ENCODE data around the gene BIRC7. TPM values are rescaled to one million over a fixed set of nuclear protein-coding genes. Genes with fewer than 3 reads are reported as not detected.
"Not testable (repeated sequence)": the region's sequence is repeated elsewhere in the genome, so short reads cannot be mapped to it uniquely, and the experiment has no call there.

The BIRC7 gene
- total RNA-seq, 1 experiment from 2014 or later, result 0.10 TPM

DNA sequence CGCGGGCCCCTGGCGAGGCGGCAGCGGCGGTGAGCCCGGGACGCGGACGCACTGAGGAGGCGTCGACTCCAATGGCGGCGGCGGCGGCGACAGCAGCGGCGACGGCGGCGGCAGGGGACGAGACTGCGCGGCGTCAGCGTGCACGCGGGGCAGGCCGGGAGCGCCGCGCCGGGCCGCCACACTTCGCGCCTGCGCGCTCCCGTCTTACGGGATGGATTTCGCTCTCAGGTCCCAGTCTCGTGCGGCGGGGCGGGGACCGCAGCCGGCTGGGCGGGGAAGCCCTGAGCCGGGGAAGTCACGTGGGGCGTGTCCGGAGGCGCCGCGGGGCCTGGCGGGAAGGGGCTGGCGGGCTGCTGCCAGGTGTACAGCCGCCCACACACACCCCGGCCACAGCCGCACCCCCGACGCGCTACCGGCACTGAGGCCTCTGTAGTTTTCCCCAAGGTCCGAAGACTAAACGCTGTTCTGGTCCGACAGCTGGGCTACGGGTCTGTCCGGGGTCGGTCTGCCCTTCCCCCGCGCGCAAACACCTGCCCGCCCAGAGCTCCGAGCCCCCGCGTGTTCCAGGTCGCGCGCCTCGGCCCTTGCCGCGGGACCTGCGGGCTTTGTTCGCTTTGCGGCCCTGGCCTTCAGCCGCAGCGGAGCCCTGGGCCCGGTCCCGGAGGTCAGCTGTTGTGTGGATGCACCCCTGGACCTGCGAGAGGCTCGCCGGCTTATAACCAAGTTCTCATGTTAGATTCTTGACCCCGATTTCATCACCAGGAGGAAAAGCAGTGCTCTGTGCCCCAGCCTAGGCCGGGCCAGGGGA lies 19.5 kb upstream of the BIRC7 start, which contains the start of gene YTHDF1:
Gene YTHDF1, minus strand, starts transcription at position 91 of the 808 bp plus-strand sequence. CDS start 239 bp downstream, outside the sequence.
- H3K36me3 ChIP-seq, result peaks cover 37% of the 10 kb centered on the region
- no peaks in the 10 kb centered on the region for H3K9me3 ChIP-seq (replicated peaks)
- H3K27me3 ChIP-seq, result peaks cover 14% of the 10 kb centered on the region

DNA sequence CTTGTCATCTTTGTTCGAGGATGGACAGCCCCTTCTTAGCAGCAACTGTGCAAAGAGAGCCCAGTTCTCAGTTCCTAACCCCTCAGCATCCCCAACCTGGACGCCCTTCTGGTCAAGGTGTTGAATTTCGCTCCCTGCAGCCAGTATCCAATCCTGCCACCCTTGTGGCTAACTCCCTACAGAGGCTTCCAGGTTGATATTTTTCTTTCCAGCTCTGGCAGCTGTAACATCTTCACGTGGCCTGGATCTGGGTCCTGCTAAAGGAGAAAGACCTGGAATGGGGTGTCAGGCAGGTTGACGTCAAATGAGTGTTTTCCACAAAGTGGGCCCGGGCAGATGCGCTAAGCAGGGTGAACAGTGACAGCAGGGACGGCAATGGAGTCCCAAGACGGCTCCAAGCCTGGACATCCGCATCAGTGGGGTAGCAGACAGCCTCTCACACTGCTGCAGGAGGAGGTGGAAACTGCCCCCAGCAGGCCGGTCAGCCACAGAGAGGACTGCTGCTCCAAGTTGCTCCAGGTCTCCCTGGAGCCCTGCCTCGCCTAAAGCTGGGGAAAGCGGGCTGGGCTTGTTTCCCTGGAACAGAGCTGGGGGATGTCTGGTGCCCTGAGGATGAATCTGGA lies 18.7 kb upstream of the BIRC7 start:
- Histone ChIP-seq H3K27me3 (peaks cover 18% of the 10 kb centered on the region), H3K4me1 (peaks cover 21% of the 10 kb centered on the region), H3K27ac (no peak overlapping the region), H3K9me3 (replicated peaks) (no peaks in the 10 kb centered on the region), H3K4me3 (peak overlapping the region; percentile 94), H3K36me3 (peaks cover 30% of the 10 kb centered on the region)
- DNase-seq, result peak in 1 of 2 experiments; percentile 44

More for the DNA sequence above, 19.5 kb upstream of the BIRC7 start, which contains the start of gene YTHDF1:
- Histone ChIP-seq H3K4me3 (peak within 1 kb of the TSS; percentile 94), H3K27ac (peak within 1 kb of the TSS; percentile 26; the same call in 1 of the 2 replicates), H3K4me1 (peaks cover 21% of the 10 kb centered on the region)
- peak; percentile 100 for DNase-seq

DNA sequence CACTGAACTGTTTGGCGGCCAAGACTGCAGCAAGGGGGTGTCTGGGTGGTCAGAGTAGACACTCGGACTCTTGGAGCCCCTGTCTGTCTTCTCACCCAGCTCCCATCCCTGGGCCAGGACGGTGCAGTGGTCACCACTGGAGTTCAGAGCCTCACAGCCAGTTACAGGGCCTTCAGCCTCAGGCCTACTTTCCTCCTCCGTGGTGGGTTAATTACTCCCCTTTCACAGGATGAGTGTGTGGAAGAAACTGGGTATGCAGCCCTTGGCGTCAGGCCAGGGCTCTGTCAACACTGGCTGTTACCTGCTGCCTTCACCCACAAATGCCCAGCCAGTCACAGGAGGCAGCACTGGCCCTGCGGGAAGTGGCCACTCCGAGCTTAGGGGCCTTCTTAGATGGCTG lies 18.0 kb upstream of the BIRC7 start:
- peaks cover 21% of the 10 kb centered on the region for H3K4me1 ChIP-seq
- peaks cover 22% of the 10 kb centered on the region for H3K27me3 ChIP-seq
- H3K9me3 ChIP-seq (replicated peaks), result no peaks in the 10 kb centered on the region

DNA sequence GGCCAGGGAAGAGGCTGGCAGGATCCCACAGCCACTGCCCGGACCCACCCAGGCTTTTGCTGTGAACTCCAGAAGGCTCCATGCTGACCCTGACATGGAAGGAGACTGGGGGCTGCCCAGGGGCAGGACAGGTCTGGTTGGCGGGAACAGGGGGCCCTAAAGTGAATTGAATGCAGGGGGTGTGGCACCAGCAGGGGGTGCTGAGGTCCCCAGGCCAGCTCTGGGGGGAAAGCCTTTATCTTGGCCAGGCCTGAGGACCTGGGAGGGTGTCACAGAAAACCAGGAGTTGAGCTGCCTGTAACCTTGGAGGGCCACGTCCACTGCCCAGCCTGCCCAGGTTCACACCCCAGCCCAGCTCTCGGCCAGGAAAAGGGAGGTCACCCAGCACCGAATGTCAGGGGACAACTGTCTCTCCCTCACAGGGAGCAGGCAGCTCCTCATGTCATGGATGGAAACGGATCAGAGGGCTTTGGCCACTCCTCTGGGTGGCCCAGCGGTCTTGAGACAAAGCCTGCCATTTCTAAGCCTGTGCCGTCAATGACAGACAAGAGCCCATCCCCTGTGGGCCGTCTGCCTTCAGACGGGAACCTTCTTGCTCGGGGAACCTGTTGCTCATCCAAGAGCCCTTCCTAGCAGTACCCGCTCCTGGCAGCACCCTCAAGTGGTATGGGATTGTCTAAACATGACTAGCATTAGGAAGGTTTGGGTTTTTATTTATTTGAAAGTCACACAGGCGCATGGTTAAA lies 16.8 kb upstream of the BIRC7 start:
- Histone ChIP-seq H3K4me3 (no peak overlapping the region), H3K27me3 (peaks cover 22% of the 10 kb centered on the region), H3K4me1 (peaks cover 22% of the 10 kb centered on the region), H3K9me3 (replicated peaks) (no peaks in the 10 kb centered on the region), H3K36me3 (peaks cover 11% of the 10 kb centered on the region), H3K27ac (no peak overlapping the region)
- no peak for DNase-seq

More for the DNA sequence above, 18.0 kb upstream of the BIRC7 start:
- Histone ChIP-seq H3K4me3 (no peak overlapping the region), H3K36me3 (peaks cover 23% of the 10 kb centered on the region), H3K27ac (no peak overlapping the region)
- no peak for DNase-seq

DNA sequence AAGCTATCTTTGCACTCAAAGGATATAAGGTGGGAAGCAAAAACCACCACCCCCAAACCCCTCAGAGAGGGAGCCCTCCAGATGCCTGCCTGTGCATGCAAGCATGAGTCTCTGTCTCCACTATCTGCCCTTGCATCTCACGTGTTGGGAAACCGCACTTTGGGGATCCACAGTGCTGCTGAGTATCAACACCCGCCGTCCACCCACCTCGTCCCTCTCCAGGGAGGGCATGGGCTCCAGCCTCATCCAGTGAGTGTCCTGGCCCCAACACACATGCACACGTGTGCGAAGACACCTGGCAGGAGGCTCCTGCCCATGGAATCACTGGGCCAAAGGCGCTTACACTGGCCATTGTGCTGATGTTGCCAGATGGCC lies 16.3 kb upstream of the BIRC7 start:
- peaks cover 22% of the 10 kb centered on the region for H3K27me3 ChIP-seq
- H3K9me3 ChIP-seq (replicated peaks), result no peaks in the 10 kb centered on the region
- peaks cover 5% of the 10 kb centered on the region for H3K36me3 ChIP-seq
- no peak overlapping the region for H3K4me3 ChIP-seq
- H3K27ac ChIP-seq, result no peak overlapping the region
- no peak for DNase-seq
- H3K4me1 ChIP-seq, result peaks cover 22% of the 10 kb centered on the region

DNA sequence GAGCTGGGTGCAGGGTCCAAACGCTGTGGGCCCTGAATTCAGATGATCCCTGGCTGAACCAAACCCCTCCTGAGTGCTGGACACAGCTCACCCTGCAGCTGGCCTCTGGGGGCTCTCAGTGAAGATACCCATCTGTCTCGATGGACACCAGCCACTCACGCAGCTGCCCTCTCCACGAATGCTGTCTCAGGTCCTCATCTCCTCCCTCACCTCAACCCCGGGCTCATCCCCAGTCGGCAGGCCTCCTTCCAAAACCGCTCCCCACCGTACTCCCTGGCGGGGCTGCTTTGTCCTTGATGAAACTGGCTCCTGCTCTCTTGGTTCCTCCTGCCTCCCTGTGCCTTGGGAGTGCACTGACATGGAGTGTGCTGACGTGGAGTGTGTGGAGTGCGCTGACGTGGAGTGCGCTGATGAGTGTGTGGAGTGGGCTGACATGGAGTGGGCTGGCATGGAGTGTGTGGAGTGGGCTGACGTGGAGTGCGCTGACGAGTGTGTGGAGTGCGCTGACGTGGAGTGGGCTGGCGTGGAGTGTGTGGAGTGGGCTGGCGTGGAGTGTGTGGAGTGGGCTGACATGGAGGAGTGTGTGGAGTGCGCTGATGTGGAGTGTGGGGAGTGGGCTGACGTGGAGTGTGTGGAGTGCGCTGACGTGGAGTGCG lies 15.7 kb upstream of the BIRC7 start:
- Histone ChIP-seq H3K36me3 (no peaks in the 10 kb centered on the region), H3K4me1 (peaks cover 22% of the 10 kb centered on the region), H3K27ac (no peak overlapping the region), H3K27me3 (peaks cover 22% of the 10 kb centered on the region), H3K9me3 (replicated peaks) (no peaks in the 10 kb centered on the region), H3K4me3 (no peak overlapping the region)
- no peak for DNase-seq

DNA sequence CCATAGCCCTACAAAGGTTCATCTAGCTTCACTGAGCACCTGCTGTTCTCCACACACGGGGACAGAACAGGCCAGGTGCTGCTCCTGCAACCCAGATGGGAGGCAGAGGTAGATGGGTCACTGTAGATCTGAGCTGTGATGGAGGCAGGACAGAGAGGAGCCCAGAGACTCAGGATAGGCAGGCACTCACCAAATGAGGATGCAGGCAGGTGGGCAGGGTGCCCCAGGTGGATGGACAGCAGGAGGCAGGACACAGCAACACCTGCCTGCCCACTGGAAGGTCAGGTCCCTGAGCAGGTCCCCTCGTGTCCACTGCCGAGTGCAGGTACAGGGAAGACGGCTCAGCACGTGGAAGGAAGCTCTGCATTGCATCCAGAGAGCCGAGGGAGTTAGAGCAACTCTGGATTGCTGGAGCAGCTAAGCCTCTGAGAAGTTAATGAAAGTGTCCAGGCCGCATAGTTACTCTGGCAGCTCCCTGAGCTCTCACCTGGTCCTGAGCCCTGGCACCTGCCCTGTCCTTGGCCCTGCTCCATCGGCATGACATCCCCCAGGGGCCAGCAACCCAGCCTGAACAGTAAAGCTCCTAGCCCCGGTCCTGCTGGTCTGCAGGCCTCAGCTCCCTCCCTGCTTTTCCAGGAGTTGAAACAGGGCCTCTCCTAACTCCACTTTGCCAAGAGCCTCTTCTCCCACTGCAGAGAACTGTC lies 14.9 kb upstream of the BIRC7 start:
- no peaks in the 10 kb centered on the region for H3K9me3 ChIP-seq (replicated peaks)
- no peaks in the 10 kb centered on the region for H3K36me3 ChIP-seq
- H3K27ac ChIP-seq, result no peak overlapping the region
- peaks cover 22% of the 10 kb centered on the region for H3K27me3 ChIP-seq
- no peak overlapping the region for H3K4me3 ChIP-seq
- no peak for DNase-seq
- peaks cover 31% of the 10 kb centered on the region for H3K4me1 ChIP-seq

DNA sequence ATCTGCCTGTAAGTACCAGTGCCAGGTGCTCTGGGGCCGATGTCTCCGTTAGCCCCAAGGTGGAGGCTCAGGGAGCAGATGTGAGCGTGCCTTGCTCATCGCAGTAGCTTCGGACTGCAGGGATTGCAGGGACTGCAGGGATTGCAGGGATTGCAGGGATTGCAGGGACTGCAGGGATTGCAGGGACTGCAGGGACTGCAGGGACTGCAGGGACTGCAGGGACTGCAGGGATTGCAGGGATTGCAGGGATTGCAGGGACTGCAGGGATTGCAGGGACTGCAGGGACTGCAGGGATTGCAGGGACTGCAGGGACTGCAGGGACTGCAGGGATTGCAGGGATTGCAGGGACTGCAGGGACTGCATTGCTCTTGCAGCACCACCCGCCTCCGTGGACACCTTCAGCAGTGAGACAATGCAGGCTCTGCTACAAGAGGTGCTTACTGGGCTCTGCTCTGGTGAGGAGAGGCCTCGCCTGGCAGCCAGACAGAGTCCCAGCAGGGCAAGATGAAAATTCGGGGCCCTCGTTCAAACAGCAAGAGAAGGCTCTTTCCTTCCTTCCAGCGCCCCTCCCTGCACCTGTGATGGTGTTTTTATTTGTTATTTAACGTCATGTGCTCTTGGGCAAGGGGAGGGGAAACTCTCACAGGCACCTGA lies 14.2 kb upstream of the BIRC7 start:
- DNase-seq; H3K27ac ChIP-seq; H3K4me3 ChIP-seq; H3K9me3 ChIP-seq (replicated peaks); H3K36me3 ChIP-seq: not testable (repeated sequence)
- peaks cover 22% of the 10 kb centered on the region for H3K27me3 ChIP-seq
- H3K4me1 ChIP-seq, result peaks cover 34% of the 10 kb centered on the region

DNA sequence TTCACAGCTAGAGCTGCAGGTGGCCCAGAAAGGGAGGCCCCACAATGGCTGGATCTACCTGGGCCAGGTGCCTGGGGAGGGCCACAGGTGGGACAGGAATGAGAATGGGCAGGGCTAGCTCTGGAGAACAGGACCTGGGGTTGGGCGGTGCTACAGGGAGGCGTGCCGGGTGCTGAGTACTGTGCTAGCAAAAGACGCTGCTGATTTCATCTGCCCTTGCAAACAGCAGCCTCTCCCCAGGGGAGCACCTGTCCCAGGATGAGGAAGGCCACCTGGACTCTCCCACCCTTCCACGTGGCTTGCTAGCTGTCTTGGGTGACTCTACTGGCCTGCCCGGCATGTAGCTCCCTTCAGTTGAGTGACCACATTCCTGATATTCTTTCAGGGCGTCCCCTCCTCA lies 13.2 kb upstream of the BIRC7 start:
- no peak overlapping the region for H3K27ac ChIP-seq

DNA sequence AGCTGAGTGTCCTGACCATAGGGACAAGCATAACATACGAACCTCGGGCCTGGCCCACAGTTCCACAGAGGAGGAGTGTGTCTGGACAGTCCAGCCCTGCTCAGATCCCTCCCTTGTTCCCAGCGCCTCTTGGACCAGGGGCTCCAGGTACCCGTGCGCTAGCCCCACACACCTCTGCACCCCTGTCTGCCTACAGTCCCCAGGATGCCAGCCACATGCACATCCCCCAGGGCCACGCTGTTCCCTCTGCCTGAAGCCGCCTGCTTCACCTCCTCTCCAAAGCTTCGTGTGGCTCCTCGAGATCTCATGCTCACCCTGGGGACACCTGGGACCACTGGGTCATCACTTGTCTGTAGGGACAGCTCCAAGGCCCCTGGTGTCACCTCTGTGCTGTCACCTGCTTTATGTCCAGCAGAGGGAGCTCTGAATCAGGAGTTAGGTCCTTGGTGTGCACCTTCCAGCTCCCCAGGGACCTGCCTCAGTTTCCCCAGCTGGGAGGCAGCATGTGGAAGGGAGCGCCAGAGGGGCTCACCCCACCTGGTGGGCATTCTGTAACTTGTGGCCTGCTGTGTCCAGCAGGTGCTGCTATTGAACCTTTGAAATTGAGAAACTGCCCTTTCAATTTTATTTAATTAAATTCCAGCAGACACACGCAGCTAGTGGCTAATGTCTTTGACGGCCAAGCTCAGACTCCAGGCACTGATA lies 12.4 kb upstream of the BIRC7 start:
- peak; percentile 77 to 88 for DNase-seq
- H3K27me3 ChIP-seq, result peaks cover 22% of the 10 kb centered on the region
- H3K9me3 ChIP-seq (replicated peaks), result no peaks in the 10 kb centered on the region

More for the DNA sequence above, 13.2 kb upstream of the BIRC7 start:
- Histone ChIP-seq H3K9me3 (replicated peaks) (no peaks in the 10 kb centered on the region), H3K4me1 (peaks cover 29% of the 10 kb centered on the region), H3K4me3 (no peak overlapping the region), H3K36me3 (no peaks in the 10 kb centered on the region), H3K27me3 (peaks cover 22% of the 10 kb centered on the region)
- no peak for DNase-seq

DNA sequence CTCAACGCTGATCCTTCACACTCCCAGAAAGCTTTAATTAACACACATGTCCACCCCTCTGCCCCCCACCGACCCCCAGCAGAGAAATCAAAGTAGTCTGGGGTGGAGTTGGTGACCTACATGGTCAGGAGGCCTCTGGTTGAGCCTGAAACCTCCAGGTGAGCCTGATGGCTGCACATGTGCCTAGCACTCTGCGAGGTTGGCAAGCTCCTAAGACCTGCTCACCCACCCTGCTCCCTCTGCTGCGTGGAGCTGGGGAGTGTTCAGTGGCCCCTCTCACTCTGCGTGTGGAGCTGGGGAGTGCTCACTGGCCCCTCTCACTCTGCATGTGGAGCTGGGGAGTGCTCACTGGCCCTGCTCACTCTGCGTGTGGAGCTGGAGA lies 11.9 kb upstream of the BIRC7 start:
- Histone ChIP-seq H3K9me3 (replicated peaks) (no peaks in the 10 kb centered on the region), H3K36me3 (no peaks in the 10 kb centered on the region)

More for the DNA sequence above, 12.4 kb upstream of the BIRC7 start:
- Histone ChIP-seq H3K4me1 (peaks cover 29% of the 10 kb centered on the region), H3K36me3 (no peaks in the 10 kb centered on the region), H3K27ac (no peak overlapping the region), H3K4me3 (no peak overlapping the region)

DNA sequence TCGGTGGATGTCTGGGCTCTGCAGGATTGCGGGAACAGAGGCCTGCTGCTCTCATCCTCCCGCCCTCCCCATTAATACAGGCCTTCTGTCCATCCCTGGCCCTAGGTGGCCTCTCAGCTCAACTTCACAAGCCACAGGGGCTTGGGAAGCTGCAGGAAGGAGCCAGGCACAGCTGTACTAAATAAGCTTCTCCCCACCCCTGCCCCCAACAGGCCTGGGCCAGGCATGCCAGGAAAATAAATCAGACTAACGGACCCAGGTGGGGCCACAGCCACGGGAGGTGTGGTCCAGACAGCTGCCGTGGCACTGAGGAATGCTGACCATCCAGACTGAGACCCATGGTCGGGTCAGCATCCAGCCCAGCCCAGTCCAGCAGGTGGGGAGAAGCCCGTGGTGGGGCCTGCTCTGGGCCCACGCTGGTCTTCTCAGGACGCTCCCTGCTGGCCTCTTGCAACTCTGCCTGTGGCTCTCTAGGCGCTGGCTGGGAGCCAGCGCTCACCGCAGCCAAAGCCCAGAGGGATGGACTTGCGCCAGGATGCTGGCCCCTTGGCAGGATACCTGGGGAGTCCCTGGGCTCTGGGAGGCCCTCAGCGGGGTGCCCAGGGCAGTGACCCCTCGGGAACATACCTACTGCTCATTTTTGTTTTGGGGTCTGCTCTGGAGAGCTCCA lies 11.2 kb upstream of the BIRC7 start:
- no peaks in the 10 kb centered on the region for H3K9me3 ChIP-seq (replicated peaks)
- no peak overlapping the region for H3K27ac ChIP-seq
- H3K27me3 ChIP-seq, result peaks cover 25% of the 10 kb centered on the region; the same call in 1 of the 2 replicates
- DNase-seq, result peak; percentile 94 to 96
- no peaks in the 10 kb centered on the region for H3K36me3 ChIP-seq
- H3K4me3 ChIP-seq, result no peak overlapping the region
- peaks cover 29% of the 10 kb centered on the region for H3K4me1 ChIP-seq

More for the DNA sequence above, 11.9 kb upstream of the BIRC7 start:
- no peak for DNase-seq
- Histone ChIP-seq H3K27ac (no peak overlapping the region), H3K27me3 (peaks cover 21% of the 10 kb centered on the region), H3K4me1 (peaks cover 29% of the 10 kb centered on the region), H3K4me3 (no peak overlapping the region)

DNA sequence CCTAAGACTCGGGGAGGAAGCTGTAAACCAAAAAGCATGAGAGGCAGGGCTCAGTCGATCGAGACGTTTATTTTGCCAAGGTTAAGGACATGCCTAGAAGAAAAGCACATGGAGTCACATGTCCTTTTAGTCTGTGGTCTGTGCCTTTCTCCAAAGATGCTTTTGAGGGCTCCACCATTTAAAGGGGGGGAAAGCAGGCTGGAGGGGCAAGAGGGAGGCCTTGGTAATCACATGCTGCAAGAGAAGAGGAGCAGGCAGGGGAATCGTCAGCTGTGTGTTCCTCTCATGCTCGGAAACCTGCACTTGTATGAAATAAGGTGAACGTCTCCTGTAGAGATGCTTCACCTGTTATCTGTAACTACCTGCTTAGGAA lies 10.6 kb upstream of the BIRC7 start:
- no peak for DNase-seq
- H3K4me3 ChIP-seq, result no peak overlapping the region
- peaks cover 31% of the 10 kb centered on the region; the same call in 1 of the 2 replicates for H3K27me3 ChIP-seq
- H3K9me3 ChIP-seq (replicated peaks), result no peaks in the 10 kb centered on the region
- no peak overlapping the region for H3K27ac ChIP-seq
- peaks cover 29% of the 10 kb centered on the region for H3K4me1 ChIP-seq
- H3K36me3 ChIP-seq, result no peaks in the 10 kb centered on the region
